HepG2 (cell line): ENCODE results near the gene GUSB. TPM values are rescaled to one million over a fixed set of nuclear protein-coding genes. Genes with fewer than 3 reads are reported as not detected.
"Not testable (repeated sequence)": the region's sequence is repeated elsewhere in the genome, so short reads cannot be mapped to it uniquely, and the experiment has no call there.

Experiments
- ATAC-seq: fragments of 200-7000 bp; cut with Tn5 transposase; 3 replicates; pipeline ENCODE4 v1.9.1; 2020; ENCODE audit warnings: mild to moderate bottlenecking, moderate library complexity
- BruUV-seq: library from RNA; stranded (reverse); fragments of 400-500 nt; replicated peaks from 2 replicates; lab custom pipeline; 2021; lab: Mats Ljungman, UMichigan
- CTCF ChIA-PET: fragments of 300-600 bp; formaldehyde crosslinking; extraction: SDS; loops from one replicate; lab custom pipeline; 2021; ENCODE audit warnings: low total read pairs, inconsistent platforms, low intra/inter-chr PET ratio; lab: Yijun Ruan, JAX
- POLR2A ChIA-PET: fragments of 350-600 bp; sonication (Branson Sonifier 250); formaldehyde crosslinking; loops from one replicate; lab custom pipeline; 2020; ENCODE audit warnings: antibody characterized with exemption, inconsistent platforms; lab: Yijun Ruan, JAX
- DNase-seq: peaks from one replicate; pipeline ENCODE4 v3.0.0-alpha.2; 2015; ENCODE audit warnings: low spot score
- FAIRE-seq: peaks from 3 replicates; lab custom pipeline; 2011; peaks lifted over from hg19 to GRCh38; lab: Jason Lieb, UNC
- H2AFZ ChIP-seq: one replicate; pipeline ENCODE4 v1.6.1; 2011; ENCODE audit warnings: low read length, inconsistent platforms
- H3K27ac ChIP-seq: fragments of 300-600 bp; 3 replicates; pipeline ENCODE4 v1.8.0; 2011; ENCODE audit warnings: mixed run types, mild to moderate bottlenecking, mixed read lengths, low read length, inconsistent platforms; ENCODE audit not compliant: insufficient read depth; ENCODE audit errors: extremely low read length
- H3K27me3 ChIP-seq, 2 experiments: fragments of 200-600 bp in 1 of 2; 2 replicates in 1 of 2; 3 replicates in 1 of 2; pipeline versions ENCODE4 v1.6.0 to v1.8.0; 2011; ENCODE audit warnings: low read length in 2 of 2, mild to moderate bottlenecking in 2 of 2, moderate library complexity in 2 of 2, inconsistent platforms in 1 of 2; ENCODE audit not compliant: insufficient read depth in 2 of 2, control insufficient read depth in 1 of 2
- H3K36me3 ChIP-seq, 2 experiments: fragments of 200-600 bp in 1 of 2; replicated peaks in 1 of 2; 2 replicates in 1 of 2; 3 replicates in 1 of 2; pipeline versions ENCODE4 v1.5.1 to v1.8.0; 2011; ENCODE audit warnings: low read length in 2 of 2, inconsistent platforms in 1 of 2; ENCODE audit not compliant: insufficient read depth in 2 of 2, control insufficient read depth in 1 of 2
- H3K4me1 ChIP-seq: 2 replicates; pipeline ENCODE4 v1.5.1; 2012; ENCODE audit warnings: low read length, inconsistent platforms; ENCODE audit not compliant: insufficient read depth
- H3K4me2 ChIP-seq: 2 replicates; pipeline ENCODE4 v1.6.0; 2011; ENCODE audit warnings: low read depth, low read length, inconsistent platforms
- H3K4me3 ChIP-seq, 3 experiments: fragments of 200-600 bp in 1 of 3; sonication (generic), shearing (Covaris generic) in 1 of 3; replicated peaks in 1 of 3; 2 replicates each; pipeline ENCODE4 v1.5.1; 2011 to 2016; ENCODE audit warnings: low read length in 3 of 3, inconsistent platforms in 2 of 3, low read depth in 2 of 3, mild to moderate bottlenecking in 2 of 3, control low read depth in 1 of 3, mixed read lengths in 1 of 3; ENCODE audit not compliant: insufficient read depth in 1 of 3
- H3K79me2 ChIP-seq: one replicate; pipeline ENCODE4 v1.6.1; 2011; ENCODE audit warnings: low read length, inconsistent platforms; ENCODE audit not compliant: insufficient read depth
- H3K9ac ChIP-seq: 2 replicates; pipeline ENCODE4 v1.6.0; 2011; ENCODE audit warnings: mild to moderate bottlenecking, low read depth, low read length, inconsistent platforms; ENCODE audit not compliant: insufficient read depth
- H3K9me3 ChIP-seq: 2 replicates; pipeline ENCODE4 v1.5.1; 2012; ENCODE audit warnings: mild to moderate bottlenecking, low read length
- H4K20me1 ChIP-seq: 2 replicates; pipeline ENCODE4 v1.6.0; 2011; ENCODE audit warnings: inconsistent platforms, mild to moderate bottlenecking, low read length, moderate library complexity; ENCODE audit not compliant: insufficient read depth
- AKAP8 ChIP-seq: sonication (generic); formaldehyde crosslinking; IDR thresholded peaks from 2 replicates; pipeline ENCODE4 v1.5.1; 2020; ENCODE audit warnings: mild to moderate bottlenecking, missing genetic modification reagents
- CEBPG ChIP-seq: IDR thresholded peaks from 2 replicates; pipeline ENCODE4 v1.6.1; 2016
- ELF3 ChIP-seq: IDR thresholded peaks from 2 replicates; pipeline ENCODE4 v1.6.1; 2016; ENCODE audit warnings: missing genetic modification reagents, missing compliant biosample characterization
- EP300 ChIP-seq, 3 experiments: sonication (generic) in 1 of 3; formaldehyde crosslinking in 1 of 3; IDR thresholded peaks; 2 replicates each; pipeline versions ENCODE4 v1.5.1 to v1.6.1; 2011 to 2020; ENCODE audit warnings: low read depth in 2 of 3, low read length in 2 of 3, borderline replicate concordance in 1 of 3, improper control_type of control experiment in 1 of 3, mild to moderate bottlenecking in 1 of 3, missing genetic modification reagents in 1 of 3, moderate library complexity in 1 of 3
- FOXK1 ChIP-seq: sonication (generic); formaldehyde crosslinking; IDR thresholded peaks from 2 replicates; pipeline ENCODE4 v1.4.0; 2020; ENCODE audit warnings: low read depth, missing genetic modification reagents, borderline replicate concordance
- FOXP1 ChIP-seq, 2 experiments: fragments of 450-650 bp in 1 of 2; IDR thresholded peaks; 2 replicates each; pipeline ENCODE4 v1.6.1; 2017 to 2018; ENCODE audit warnings: antibody characterized with exemption in 1 of 2
- GATAD2A ChIP-seq: IDR thresholded peaks from 2 replicates; pipeline ENCODE4 v1.6.1; 2016
- KDM6A ChIP-seq: IDR thresholded peaks from 2 replicates; pipeline ENCODE4 v1.6.1; 2016; ENCODE audit warnings: low read depth
- NR2F1 ChIP-seq, 2 experiments: fragments of 450-650 bp in 1 of 2; formaldehyde crosslinking in 1 of 2; IDR thresholded peaks; 2 replicates each; pipeline versions ENCODE4 v1.5.0 to v1.6.1; 2016 to 2020; ENCODE audit warnings: mild to moderate bottlenecking in 1 of 2, missing compliant biosample characterization in 1 of 2, missing genetic modification reagents in 1 of 2, moderate library complexity in 1 of 2
- RFX3 ChIP-seq: IDR thresholded peaks from 2 replicates; pipeline ENCODE4 v1.6.1; 2016; ENCODE audit warnings: missing biosample characterization, missing genetic modification reagents
- SOX5 ChIP-seq: IDR thresholded peaks from 2 replicates; pipeline ENCODE4 v1.6.1; 2016; ENCODE audit warnings: borderline replicate concordance
- ZNF766 ChIP-seq: sonication (generic); formaldehyde crosslinking; IDR thresholded peaks from 2 replicates; pipeline ENCODE4 v1.5.0; 2020; ENCODE audit warnings: missing genetic modification reagents, borderline replicate concordance
- WGBS: methylation state at CpG from one replicate; pipeline ENCODE4 v1.1.6; 2017; ENCODE audit warnings: low lambda C conversion rate; 5-methylcytosine and 5-hydroxymethylcytosine counted together
- in situ Hi-C: cut with HindIII; loops from 2 replicates; pipeline ENCODE4 v1.10.0; 2017; ENCODE audit warnings: low pct_unique_long_range_greater_than_20kb; ENCODE audit not compliant: extremely low pct_ligation_motif_present
- intact Hi-C: fragments of 100-400 bp; cut with micrococcal nuclease; formaldehyde crosslinking; loops from one replicate; pipeline ENCODE4 v1.10.0; 2022; ENCODE audit not compliant: unreplicated experiment
- polyA plus RNA-seq, 8 experiments: library from polyadenylated mRNA; depleted of rRNA in 3 of 8; stranded (reverse) in 7 of 8; unstranded in 1 of 8; fragments of >200 nt; fragmentation: Illumina TruSeq in 4 of 8; extraction: Trizol in 4 of 8; gene quantifications; 2 replicates each; pipeline versions ENCODE4 v1.2.1 to v1.2.3, GENCODE V29; 2011 to 2016; ENCODE audit warnings: low read depth in 4 of 8, missing spikeins in 1 of 8, mixed read lengths in 1 of 8; ENCODE audit not compliant: insufficient read depth in 1 of 8
- total RNA-seq, 5 experiments: library from RNA; depleted of rRNA; stranded (reverse); fragments of >200 nt; fragmentation: Illumina TruSeq; extraction: Trizol; gene quantifications; 2 replicates each; pipeline ENCODE4 v1.2.3, GENCODE V29; 2016; ENCODE audit warnings: low read depth in 1 of 5

Gene GUSB
- total and polyA plus RNA-seq, 2 of the 13 experiments (the other 11 are each of a cell fraction or from before 2014, with no cell fraction given) = 18.8 to 60.0 TPM

GRCh38 chr7:65946904-65947303 lies 35.1 kb downstream of the GUSB start (continued):
- peak; percentile 48 to 93; a peak in 2 of 4 replicates for TF ChIP-seq NR2F1 (CRISPR knock-in tag; IDR thresholded peaks at IDR 0.05)
- peak; percentile 82 for TF ChIP-seq RFX3 (CRISPR knock-in tag)
- TF ChIP-seq FOXK1 (CRISPR knock-in tag) = peak; percentile 55; the same call in 1 of the 2 replicates
- no peak for TF ChIP-seq ELF3
- TF ChIP-seq FOXP1 (IDR thresholded peaks at IDR 0.05) = no peak
- peak; percentile 61 for TF ChIP-seq FOXP1 (CRISPR knock-in tag; IDR thresholded peaks at IDR 0.05)
- TF ChIP-seq AKAP8 (CRISPR knock-in tag) = no peak
- no peak for TF ChIP-seq KDM6A
- TF ChIP-seq SOX5 = peak; percentile 19; the same call in 1 of the 2 replicates
- TF ChIP-seq EP300 (IDR thresholded peaks at IDR 0.05; ENCODE audit: low read depth in 2 of 2, low read length in 2 of 2) = peak; percentile 55 to 64; a peak in 1 of 4 replicates
- no peak for TF ChIP-seq EP300 (CRISPR knock-in tag; IDR thresholded peaks at IDR 0.05; ENCODE audit: borderline replicate concordance)
- peak; percentile 30; the same call in 1 of the 2 replicates for TF ChIP-seq CEBPG (CRISPR knock-in tag)
- no peak for TF ChIP-seq ZNF766 (CRISPR knock-in tag)
- TF ChIP-seq GATAD2A (CRISPR knock-in tag) = peak; percentile 60

- H3K79me2 ChIP-seq, in situ Hi-C loops, DNase-seq, POLR2A ChIA-PET, H3K36me3 ChIP-seq, H3K27ac ChIP-seq, H2AFZ ChIP-seq, H3K4me2 ChIP-seq, H3K4me1 ChIP-seq, BruUV-seq, H3K27me3 ChIP-seq, H3K4me3 ChIP-seq, H4K20me1 ChIP-seq, intact Hi-C loops, CTCF ChIA-PET, H3K9ac ChIP-seq, H3K9me3 ChIP-seq: not testable (repeated sequence)
- WGBS = 92% methylated on average over 1 of the region's 5 CpGs
- peak; percentile 77 for ATAC-seq
- peak; percentile 30 for FAIRE-seq
Measured at GRCh38 chr7:65945787-65946186, 36.2 kb downstream of the GUSB start.
